ENCODE data around the gene KHSRP.

KHSRP gene

DNA sequence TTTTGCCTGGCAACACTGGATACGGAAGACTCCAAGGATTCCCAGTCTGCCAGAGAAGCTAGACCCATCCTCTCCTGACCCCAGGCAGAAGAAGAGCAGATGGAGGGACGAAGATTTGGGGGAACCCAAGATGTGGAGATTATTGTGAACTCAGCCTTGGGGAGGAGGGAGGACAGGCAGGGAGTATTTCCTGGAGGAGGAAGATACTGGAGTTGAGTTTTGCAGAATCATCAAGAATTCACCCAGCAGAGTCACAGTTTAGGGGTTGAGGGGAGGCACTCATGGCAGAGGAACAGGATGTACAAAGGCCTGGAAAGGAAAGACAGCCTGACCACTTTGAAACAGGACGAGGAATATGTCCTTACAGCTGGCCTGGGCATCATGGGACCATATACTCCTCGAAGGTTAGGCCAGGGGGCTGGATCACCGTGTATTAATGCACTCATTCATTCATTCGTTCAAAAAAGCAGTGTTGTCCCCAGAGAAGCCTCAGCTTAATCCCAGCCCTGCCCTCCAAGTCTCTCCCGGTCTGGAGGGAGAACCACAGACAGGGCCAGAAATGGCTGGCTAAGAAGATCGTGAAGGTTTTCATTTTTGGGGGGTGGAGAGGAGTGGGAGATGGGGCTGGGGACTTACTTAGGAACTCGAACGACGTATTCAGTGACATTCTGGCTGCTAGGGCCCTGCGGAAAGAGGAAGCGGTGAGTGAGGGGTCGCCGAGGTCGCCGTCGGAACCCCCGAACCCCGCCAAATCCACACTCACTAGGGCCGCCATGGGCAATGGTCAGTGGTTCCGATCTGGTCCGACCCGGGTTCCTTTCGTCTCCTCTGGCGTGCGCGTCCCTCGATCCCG is 32.2 kb downstream of the KHSRP start:
- peak; percentile 16 for DNase-seq

GRCh38 chr19:6387372-6387771 is 37.2 kb downstream of the KHSRP start:
- DNase-seq = no peak

DNA sequence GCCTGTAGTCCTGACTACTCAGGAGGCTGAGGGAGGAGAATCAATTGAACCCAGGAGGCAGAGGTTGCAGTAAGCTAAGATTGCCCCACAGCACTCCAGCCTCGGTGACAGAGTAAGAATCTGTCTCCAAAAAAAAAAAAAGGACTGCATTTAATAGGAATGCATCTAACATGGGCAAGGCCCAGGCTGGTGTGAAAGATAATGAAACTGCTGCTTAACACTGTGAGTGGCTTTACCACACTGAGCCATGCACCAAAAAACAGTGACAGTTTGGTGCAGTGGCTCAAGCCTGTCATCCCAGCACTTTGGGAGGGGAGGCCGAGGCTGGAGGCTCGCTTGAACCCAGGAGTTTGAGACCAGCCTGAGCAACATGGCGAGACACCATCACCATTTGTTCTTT is 40.2 kb downstream of the KHSRP start:
- DNase-seq = no peak

GRCh38 chr19:6383188-6383587 is 41.4 kb downstream of the KHSRP start:
- DNase-seq = no peak

DNA sequence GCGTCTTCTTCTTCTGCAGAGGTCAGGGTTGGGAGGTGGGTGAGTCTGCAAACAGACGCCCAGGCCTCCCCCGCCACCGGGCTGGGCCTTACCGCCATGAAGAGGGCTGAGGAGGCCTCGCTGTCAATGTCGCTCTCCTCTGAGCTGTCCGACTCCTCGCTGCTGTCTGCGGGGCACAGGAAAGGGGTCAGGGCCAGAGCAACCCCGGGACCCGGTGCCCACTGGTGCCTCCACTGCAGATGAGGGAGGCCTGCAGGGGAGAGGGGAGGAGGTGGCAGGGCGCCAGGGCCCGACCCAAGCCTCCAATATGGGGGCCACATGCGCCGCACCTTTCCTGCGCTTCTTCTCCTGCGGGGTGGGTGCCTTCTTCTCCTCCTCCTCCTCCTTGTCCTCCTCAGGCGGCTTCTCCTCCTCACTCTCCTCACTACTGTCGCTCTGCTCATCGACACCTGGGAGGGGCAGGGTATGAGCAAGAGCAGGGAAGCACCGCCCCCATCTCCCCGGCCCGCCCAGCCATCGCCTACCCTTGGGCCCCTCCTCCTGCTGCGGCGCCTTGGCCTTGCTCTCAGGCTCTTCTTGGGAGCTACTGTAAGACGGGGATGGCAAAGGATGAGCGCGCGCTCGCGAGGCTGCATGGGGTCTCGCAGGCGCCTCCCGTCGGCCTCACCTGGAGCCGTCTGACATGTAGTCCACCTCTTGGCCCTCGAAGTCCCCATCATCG is 43.4 kb downstream of the KHSRP start:
- no peak for DNase-seq

DNA sequence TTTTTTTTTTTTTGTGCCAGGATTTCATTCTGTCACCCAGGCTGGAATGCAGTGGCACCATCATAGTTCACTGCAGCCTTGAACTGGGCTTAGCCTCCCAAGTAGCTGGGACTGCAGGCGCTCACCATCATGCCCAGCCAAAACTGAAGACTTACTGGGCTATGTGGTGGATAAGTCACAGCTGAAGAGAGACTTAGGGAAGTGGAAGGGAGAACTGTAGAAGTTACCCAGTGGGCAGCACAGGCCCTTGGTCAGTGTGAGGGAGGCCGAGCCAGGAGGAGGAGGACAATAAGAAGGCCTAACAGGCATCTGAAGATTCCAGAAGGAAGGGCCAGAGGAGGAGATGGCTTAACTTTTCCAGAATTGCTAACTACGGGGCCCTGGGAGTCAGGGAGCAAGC is 44.9 kb downstream of the KHSRP start:
- no peak for DNase-seq

DNA sequence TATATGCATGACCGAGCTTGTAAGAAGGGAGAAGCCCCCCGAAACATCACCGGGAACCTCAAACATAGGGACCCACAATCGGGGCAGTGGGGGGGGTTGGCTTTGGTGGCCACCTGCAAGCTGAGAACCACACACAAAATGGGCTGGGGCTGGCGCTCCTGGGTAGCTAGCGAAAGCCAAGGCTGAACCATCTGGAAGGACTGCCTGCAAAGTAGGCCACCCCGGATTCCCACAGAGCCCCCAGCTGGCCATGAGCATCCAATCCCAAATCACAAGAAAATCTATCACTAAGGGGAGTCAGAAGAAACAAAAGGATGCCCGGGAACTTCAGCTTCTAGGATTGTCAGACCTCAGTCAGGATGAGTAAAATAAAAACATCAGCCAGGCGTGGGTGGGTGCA is 46.1 kb downstream of the KHSRP start:
- DNase-seq = no peak

GRCh38 chr19:6378041-6378440 is 46.6 kb downstream of the KHSRP start:
- no peak for DNase-seq

DNA sequence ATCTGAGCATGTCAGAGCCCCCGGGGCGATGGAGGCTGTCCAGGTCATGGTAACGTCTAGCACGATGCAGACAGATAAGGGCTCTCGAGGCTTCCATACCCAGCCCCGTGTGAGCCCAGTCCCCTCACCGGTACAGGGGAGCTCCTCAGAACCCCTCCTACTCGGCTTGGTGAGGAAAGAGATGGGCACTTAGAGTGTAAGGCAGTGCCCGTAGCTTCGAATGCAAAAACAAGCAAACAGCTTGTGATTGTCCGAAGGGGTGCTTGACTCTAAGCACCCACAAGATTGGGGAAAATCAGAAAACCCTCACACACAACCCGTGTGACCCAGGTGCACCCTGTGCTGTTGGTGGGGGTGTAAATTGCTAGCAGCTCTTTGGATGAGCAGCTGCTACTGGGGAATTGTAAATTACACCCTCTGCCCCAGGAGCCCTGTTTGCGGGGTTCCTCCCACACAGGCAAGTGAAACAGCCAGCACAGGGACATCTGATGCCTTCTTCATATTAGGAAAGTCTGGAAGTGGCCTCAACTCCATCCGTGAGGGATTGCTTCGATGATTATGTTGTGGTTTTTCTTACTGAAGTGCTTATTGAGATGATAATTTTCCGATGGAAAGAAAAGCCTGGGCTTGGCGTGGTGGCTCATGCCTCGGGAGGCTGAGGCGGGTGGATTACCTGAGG is 48.0 kb downstream of the KHSRP start:
- no peak for DNase-seq

DNA sequence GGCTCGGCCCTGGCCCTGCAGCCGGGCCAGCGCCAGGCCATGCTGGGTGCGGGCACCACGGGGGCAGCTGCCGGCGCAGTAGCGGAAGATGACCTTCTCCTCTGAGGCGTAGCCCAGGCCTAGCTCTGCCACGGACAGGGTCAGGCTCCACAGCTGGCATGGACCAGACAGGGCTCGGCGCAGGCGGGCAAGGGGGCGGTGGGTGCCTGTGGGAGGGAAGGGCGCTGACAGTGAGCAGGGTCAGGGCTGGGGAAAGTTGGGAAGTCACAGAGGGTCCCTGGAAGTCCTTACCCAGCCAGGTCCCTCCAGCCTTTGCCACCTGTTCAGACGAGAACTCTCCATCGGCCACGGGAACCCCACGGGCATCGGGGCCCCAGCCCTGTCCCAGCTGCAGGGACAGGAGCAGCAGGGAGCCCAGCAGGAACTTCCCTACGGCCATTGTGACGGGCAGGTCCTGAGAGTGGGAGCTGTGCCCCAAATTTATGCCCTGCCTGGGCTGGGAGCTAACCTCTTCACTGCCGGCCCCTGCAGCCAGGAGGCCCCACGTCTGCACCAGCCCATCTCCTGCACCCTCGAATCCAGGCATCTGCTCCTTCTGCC is 49.1 kb downstream of the KHSRP start, which contains the start of gene PSPN:
PSPN (minus strand) TSS at position 523 of the 600 bp plus-strand sequence; CDS start at position 439, 84 bp downstream.
- no peak for DNase-seq

DNA sequence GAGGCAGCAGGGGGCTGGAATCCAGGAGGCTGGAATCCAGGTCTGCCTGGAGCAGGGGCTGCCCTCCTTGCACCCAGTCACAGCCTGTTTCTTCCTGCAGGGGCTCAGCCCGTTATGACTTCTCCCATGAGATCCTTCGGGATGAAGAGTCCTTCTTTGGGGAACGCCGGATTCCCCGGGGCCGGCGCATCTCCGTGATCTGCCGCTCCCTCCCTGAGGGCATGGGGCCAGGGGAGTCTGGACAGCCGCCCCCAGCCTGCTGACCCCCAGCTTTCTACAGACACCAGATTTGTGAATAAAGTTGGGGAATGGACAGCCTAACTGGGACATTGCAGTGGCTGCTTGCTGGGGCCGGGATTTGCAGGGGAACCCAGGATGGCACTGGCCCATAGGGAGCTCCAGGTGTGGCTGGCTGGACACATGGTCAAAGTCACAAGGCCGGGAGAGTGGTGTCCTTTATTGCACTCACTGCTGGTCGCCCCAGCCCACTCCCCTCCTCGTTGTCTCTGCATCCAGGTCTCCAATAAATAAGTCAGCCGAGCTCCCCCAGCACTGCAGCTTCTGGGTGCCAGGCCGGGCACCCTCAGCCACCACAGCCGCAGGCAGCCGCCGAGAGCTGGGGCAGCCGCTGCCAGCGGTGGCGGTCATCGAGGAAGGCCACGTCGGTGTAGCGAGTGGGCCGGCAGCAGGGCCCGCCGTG is 49.8 kb downstream of the KHSRP start:
- DNase-seq = no peak

GRCh38 chr19:6374161-6374709 is 50.4 kb downstream of the KHSRP start:
- no peak for DNase-seq

DNA sequence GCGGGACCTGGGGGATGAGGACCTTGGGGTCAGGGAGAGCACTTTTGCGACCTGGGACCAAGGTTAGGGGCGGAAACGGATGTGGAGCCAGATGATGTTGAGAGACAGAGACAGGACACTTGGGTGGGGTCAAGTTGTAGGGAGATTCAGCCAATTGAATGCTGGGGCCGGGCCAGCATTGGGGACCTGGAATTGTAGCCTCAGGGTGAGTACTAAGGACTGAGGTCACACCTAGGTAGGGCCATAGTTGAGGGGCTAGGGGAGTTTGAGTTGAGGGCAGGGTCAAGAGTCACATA is 50.9 kb downstream of the KHSRP start:
- DNase-seq = peak; percentile 46

DNA sequence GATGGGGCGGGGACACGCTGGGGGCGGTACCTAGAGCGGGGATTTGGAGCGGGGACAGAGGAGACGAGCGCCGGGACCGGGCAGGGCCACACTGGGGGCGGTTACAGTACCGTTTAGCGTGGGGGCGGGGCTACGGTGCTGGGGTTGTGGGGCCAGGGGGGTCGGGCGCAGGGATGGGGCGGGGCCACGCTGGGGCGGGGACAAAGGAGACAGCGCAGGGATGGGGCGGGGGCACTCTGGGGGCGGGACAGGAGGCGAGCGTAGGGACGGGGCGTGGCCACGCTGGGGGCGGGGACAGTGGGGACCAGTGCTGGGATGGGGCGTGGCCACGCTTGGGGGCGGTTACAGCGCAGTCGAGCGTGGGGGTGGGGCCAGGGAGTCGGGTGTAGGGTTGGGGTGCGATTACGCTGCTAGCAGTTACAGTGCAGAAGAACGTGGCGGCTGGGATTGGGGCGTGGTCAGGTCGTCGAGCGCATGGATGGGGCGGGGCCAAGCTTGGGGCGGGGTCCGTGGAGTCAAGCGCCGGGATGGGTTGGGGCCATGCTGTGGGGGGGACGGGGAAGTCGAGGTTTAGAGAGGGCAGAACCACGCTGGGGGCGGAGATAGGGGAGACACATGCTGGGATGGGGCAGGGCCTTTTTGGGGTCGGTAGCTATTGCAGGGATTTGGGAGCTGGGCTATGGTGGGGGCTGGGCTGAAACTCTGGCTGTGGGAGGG is 51.4 kb downstream of the KHSRP start:
- DNase-seq = peak; percentile 96

GRCh38 chr19:6372594-6373095 is 52.0 kb downstream of the KHSRP start, which contains the start of gene ALKBH7:
Gene ALKBH7 (plus strand): TSS chr19:6372794. CDS start chr19:6372821, 27 bp downstream.
- peak; percentile 99 for DNase-seq

DNA sequence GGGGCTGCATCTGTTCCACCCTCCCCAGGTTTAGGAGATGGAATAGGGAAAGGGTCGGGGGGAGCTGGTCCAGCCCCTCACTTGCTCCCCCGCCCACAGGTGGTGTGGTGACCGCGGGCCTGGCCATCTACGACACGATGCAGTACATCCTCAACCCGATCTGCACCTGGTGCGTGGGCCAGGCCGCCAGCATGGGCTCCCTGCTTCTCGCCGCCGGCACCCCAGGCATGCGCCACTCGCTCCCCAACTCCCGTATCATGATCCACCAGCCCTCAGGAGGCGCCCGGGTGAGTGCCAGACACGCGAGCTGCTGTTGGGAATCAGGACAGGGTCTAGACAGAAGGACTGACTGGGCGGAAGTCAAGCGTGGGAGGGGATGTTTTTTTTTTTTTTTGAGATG is 60.3 kb downstream of the KHSRP start:
- no peak for DNase-seq

Measured in DMS53 (cell line).